Measurements from ENCODE around the gene COTL1.

DNA sequence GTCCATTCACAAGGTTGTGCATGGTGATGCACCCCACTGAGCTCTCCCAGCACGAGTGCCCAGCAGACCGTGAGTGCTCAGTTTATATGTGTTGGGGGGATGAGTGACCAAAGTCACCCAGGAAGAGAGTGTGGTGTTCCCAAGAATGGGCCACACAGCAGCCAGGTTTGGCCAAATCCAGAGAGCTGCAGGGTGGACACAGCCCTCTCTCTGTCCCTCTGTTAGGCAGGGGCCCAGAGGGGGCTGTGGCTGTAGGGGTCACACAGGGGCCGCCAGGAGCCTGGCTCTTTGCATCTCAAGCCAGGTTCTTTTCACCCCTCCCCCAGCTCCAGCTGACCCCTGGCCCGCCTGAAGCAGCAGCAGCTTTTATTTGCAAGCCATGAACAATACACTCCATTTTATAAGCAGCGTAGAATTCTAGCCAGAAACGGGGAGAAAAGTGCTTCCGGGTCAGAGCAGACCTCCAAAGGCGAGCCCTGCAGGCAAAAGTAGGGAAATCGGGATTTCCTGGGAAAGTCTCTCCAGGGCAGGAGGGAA, 13.3 kb downstream of the COTL1 start:
- TF ChIP-seq CTCF (conservative IDR thresholded peaks at IDR 0.05; ENCODE audit: low read depth, low read length), result no peak
- TF ChIP-seq EZH2 (IDR thresholded peaks at IDR 0.05; ENCODE audit: borderline replicate concordance, low read depth, low read length, poor library complexity, severe bottlenecking), result no peak
